Ishikawa (cell line): ENCODE data around the gene MYO5B.

ENCODE experiments used
- CEBPB ChIP-seq: IDR thresholded peaks from 2 replicates; pipeline ENCODE4 v1.6.1; 2012
- CREB1 ChIP-seq: IDR thresholded peaks from 2 replicates; pipeline ENCODE4 v1.6.1; 2012; ENCODE audit warnings: low read depth
- EGR1 ChIP-seq: IDR thresholded peaks from 2 replicates; pipeline ENCODE4 v1.6.1; 2012
- EP300 ChIP-seq: IDR thresholded peaks from 2 replicates; pipeline ENCODE4 v1.6.1; 2012; ENCODE audit warnings: borderline replicate concordance
- FOXM1 ChIP-seq: IDR thresholded peaks from 2 replicates; pipeline ENCODE4 v1.6.1; 2012; ENCODE audit warnings: low read depth, borderline replicate concordance
- MAX ChIP-seq: IDR thresholded peaks from 2 replicates; pipeline ENCODE4 v1.6.1; 2012
- NFIC ChIP-seq: IDR thresholded peaks from 2 replicates; pipeline ENCODE4 v1.6.1; 2012
- RAD21 ChIP-seq: IDR thresholded peaks from 2 replicates; pipeline ENCODE4 v1.6.1; 2012; ENCODE audit warnings: low read depth
- REST ChIP-seq: IDR thresholded peaks from 2 replicates; pipeline ENCODE4 v1.6.1; 2012; ENCODE audit warnings: low read depth, mild to moderate bottlenecking
- TAF1 ChIP-seq: IDR thresholded peaks from 2 replicates; pipeline ENCODE4 v1.6.1; 2012; ENCODE audit warnings: low read depth, mild to moderate bottlenecking
- TCF12 ChIP-seq: IDR thresholded peaks from 2 replicates; pipeline ENCODE4 v1.6.1; 2012; ENCODE audit warnings: low read depth
- TEAD4 ChIP-seq: IDR thresholded peaks from 2 replicates; pipeline ENCODE4 v1.6.1; 2012
- USF1 ChIP-seq: IDR thresholded peaks from 2 replicates; pipeline ENCODE4 v1.6.1; 2012
- YY1 ChIP-seq: IDR thresholded peaks from 2 replicates; pipeline ENCODE4 v1.6.1; 2012; ENCODE audit warnings: low read depth
- ZBTB7A ChIP-seq: IDR thresholded peaks from 2 replicates; pipeline ENCODE4 v1.6.1; 2012; ENCODE audit warnings: low read depth

Gene MYO5B

GRCh38 chr18:49819071-49819662 lies 375.8 kb downstream of the MYO5B start:
- no peak for TF ChIP-seq CEBPB
- TF ChIP-seq TCF12 = no peak
- no peak for TF ChIP-seq USF1
- no peak for TF ChIP-seq EGR1
- TF ChIP-seq YY1 = no peak
- no peak for TF ChIP-seq TEAD4
- TF ChIP-seq REST = no peak
- TF ChIP-seq TAF1 = no peak
- no peak for TF ChIP-seq FOXM1
- TF ChIP-seq MAX = no peak
- no peak for TF ChIP-seq NFIC
- TF ChIP-seq ZBTB7A = no peak
- no peak for TF ChIP-seq CREB1
- no peak for TF ChIP-seq EP300
- no peak for TF ChIP-seq RAD21

GRCh38 chr18:49817947-49818346 lies 377.0 kb downstream of the MYO5B start:
- TF ChIP-seq NFIC = no peak
- no peak for TF ChIP-seq FOXM1
- TF ChIP-seq YY1 = no peak
- TF ChIP-seq REST = no peak
- no peak for TF ChIP-seq CREB1
- TF ChIP-seq RAD21 = no peak
- no peak for TF ChIP-seq MAX
- no peak for TF ChIP-seq CEBPB
- no peak for TF ChIP-seq TCF12
- no peak for TF ChIP-seq TEAD4
- no peak for TF ChIP-seq EP300
- no peak for TF ChIP-seq ZBTB7A
- no peak for TF ChIP-seq TAF1
- no peak for TF ChIP-seq USF1
- no peak for TF ChIP-seq EGR1

- no peak for TF ChIP-seq TAF1
- TF ChIP-seq YY1 = no peak
- no peak for TF ChIP-seq USF1
- no peak for TF ChIP-seq MAX
- no peak for TF ChIP-seq TEAD4
- TF ChIP-seq EP300 = no peak
- TF ChIP-seq FOXM1 = no peak
- TF ChIP-seq NFIC = no peak
- no peak for TF ChIP-seq REST
- TF ChIP-seq CREB1 = no peak
- TF ChIP-seq EGR1 = no peak
- TF ChIP-seq TCF12 = no peak
- no peak for TF ChIP-seq ZBTB7A
- no peak for TF ChIP-seq CEBPB
- TF ChIP-seq RAD21 = no peak
Observed at GRCh38 chr18:49815927-49816326, 379.0 kb downstream of the MYO5B start.

- TF ChIP-seq MAX (peak; percentile 12; the same call in 1 of the 2 replicates), YY1 (0 out of 2 replicates have a peak, but pooled peaks have one; percentile 24), EP300 (no peak)
Observed at GRCh38 chr18:49814147-49814499, 380.8 kb downstream of the MYO5B start.
